BLaER1 (cell line): Measurements from ENCODE around the gene CRNKL1.

Experiments
- H3K27ac ChIP-seq: shearing (Covaris generic); formaldehyde crosslinking; 2 replicates; pipeline ENCODE4 v1.8.1; 2022
- H3K27me3 ChIP-seq: shearing (Covaris generic); formaldehyde crosslinking; 2 replicates; pipeline ENCODE4 v1.8.1; 2022
- H3K36me3 ChIP-seq: shearing (Covaris generic); formaldehyde crosslinking; 2 replicates; pipeline ENCODE4 v1.8.1; 2022
- H3K4me1 ChIP-seq: shearing (Covaris generic); formaldehyde crosslinking; 2 replicates; pipeline ENCODE4 v1.8.1; 2022
- H3K4me2 ChIP-seq: shearing (Covaris generic); formaldehyde crosslinking; 2 replicates; pipeline ENCODE4 v1.8.1; 2022
- H3K4me3 ChIP-seq: shearing (Covaris generic); formaldehyde crosslinking; 2 replicates; pipeline ENCODE4 v1.8.1; 2022
- H3K9ac ChIP-seq: shearing (Covaris generic); formaldehyde crosslinking; 2 replicates; pipeline ENCODE4 v1.8.1; 2022
- H3K9me3 ChIP-seq: shearing (Covaris generic); formaldehyde crosslinking; 2 replicates; pipeline ENCODE4 v1.8.1; 2022
- H4K20me1 ChIP-seq: shearing (Covaris generic); formaldehyde crosslinking; 2 replicates; pipeline ENCODE4 v1.8.1; 2022
- Cebpa-rat ChIP-seq: shearing (Covaris generic); IDR thresholded peaks from 2 replicates; pipeline ENCODE4 v1.8.1; 2022

CRNKL1 gene

DNA sequence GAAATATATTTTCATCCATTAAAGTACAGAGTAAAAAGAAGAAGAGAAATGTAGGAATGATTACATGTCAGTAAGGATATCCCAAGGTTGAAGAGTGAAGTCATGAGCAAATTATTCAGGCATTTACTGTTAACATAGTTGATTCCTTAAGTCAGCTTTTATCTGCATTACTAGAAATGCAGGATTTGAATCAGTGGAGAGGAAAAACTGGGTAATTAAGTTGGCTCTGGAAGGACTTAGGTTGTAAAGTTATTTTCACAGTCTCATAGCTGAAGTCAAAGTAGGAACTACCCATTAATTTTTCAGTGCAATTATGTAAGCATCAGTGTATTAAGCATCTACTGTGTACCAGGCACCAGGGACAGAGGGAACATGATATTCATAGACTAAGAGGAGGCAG lies 27.3 kb downstream of the CRNKL1 start:
- Histone ChIP-seq H3K4me3 (no peak overlapping the region), H3K4me1 (peaks cover 8% of the 10 kb centered on the region), H4K20me1 (peaks cover 87% of the 10 kb centered on the region), H3K27me3 (no peaks in the 10 kb centered on the region), H3K9me3 (no peaks in the 10 kb centered on the region), H3K27ac (no peak overlapping the region), H3K4me2 (no peak overlapping the region), H3K36me3 (peaks cover 88% of the 10 kb centered on the region), H3K9ac (no peak overlapping the region)
- TF ChIP-seq Cebpa-rat = no peak

DNA sequence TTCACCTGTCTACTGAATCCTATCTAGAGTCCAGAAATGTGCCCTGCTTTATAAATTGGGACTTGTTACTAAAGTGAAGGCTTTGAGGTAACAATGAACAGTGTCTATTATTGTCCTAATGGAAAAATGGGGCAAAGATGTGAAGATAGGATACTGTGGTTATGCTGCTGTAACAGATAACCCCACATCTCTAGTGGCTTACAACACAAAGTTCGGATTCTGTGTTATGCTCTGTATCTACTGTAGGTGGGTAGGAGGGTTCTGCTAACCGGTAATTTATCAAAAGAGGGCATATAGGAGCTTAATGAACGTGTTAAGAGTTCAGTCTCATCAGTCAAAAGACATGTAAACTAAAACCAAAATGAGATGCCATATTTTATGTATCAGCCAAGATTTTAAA lies 28.9 kb downstream of the CRNKL1 start:
- TF ChIP-seq Cebpa-rat = no peak
- Histone ChIP-seq H3K9ac (no peak overlapping the region), H3K27ac (no peak overlapping the region), H3K4me3 (no peak overlapping the region), H3K9me3 (no peaks in the 10 kb centered on the region), H3K4me2 (no peak overlapping the region), H3K27me3 (no peaks in the 10 kb centered on the region), H3K4me1 (peaks cover 24% of the 10 kb centered on the region), H4K20me1 (peaks cover 89% of the 10 kb centered on the region), H3K36me3 (peaks cover 88% of the 10 kb centered on the region)

DNA sequence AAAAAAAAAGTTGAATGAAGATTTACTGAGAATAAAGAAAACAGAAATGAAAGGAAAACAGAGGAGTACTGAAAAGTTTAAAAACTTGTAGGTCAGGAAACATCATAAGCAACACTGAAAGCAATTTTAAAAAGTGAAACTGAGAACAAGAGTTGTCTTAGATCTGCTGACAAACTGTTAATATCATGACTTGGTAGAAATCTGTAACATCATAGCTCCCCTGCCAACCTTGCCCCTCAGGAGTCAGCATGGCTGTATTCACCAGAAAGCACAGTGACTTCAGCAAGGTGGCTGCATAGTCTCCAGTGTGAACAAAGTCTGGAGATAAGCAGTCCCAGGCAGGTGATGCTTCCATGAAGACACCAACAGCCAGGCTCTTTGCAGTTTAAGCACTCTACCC lies 29.8 kb downstream of the CRNKL1 start:
- Histone ChIP-seq H4K20me1 (peaks cover 98% of the 10 kb centered on the region), H3K4me2 (no peak overlapping the region), H3K36me3 (peaks cover 81% of the 10 kb centered on the region), H3K4me3 (no peak overlapping the region), H3K9ac (no peak overlapping the region), H3K9me3 (no peaks in the 10 kb centered on the region), H3K4me1 (peaks cover 29% of the 10 kb centered on the region), H3K27me3 (no peaks in the 10 kb centered on the region), H3K27ac (no peak overlapping the region)
- no peak for TF ChIP-seq Cebpa-rat

DNA sequence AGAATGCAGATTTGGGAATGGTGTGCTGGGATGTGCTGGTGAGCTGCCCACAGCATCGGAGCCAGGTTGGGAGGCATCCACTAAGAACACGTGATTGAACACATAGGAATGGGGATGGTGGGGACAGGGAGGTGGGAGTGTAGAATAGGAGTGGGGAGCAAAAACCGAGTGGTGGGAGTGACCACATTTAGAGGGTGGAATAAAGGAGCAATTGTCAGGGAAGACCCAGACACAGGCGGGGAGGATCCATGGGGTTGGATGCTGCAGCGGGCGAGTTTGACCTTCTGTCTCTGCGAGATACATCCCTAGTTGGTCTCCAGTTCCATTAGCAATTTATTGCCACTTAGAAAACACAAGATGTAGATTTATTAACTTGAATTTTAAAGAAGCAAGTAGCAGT lies 30.4 kb downstream of the CRNKL1 start:
- Histone ChIP-seq H3K9ac (no peak overlapping the region), H3K27me3 (no peaks in the 10 kb centered on the region), H4K20me1 (peaks cover 95% of the 10 kb centered on the region), H3K36me3 (peaks cover 74% of the 10 kb centered on the region), H3K9me3 (no peaks in the 10 kb centered on the region), H3K27ac (no peak overlapping the region), H3K4me1 (peaks cover 31% of the 10 kb centered on the region), H3K4me3 (no peak overlapping the region), H3K4me2 (no peak overlapping the region)
- no peak for TF ChIP-seq Cebpa-rat

DNA sequence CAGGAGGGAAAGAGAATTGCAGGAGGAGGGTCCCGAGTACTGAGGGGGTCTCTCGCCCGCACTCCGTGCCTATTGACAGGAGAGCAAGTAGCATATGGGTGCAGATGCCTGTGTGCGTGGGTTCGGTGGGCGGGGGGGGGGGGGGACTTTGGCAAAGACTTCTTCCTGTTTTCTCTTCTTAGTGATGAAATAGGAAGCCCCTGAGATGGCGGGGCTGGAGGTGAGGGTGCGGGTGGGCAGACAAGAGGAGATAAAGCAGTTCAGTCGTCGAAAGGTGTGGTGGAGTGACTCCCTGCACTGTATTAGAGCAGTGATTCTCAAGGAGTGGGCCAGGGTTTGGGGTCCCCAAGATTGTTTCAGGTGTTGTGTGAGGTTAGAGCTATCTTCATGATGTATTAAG lies 31.4 kb downstream of the CRNKL1 start:
- Histone ChIP-seq H4K20me1 (peaks cover 86% of the 10 kb centered on the region), H3K9ac (no peak overlapping the region), H3K27ac (no peak overlapping the region), H3K4me1 (peaks cover 37% of the 10 kb centered on the region), H3K4me3 (no peak overlapping the region), H3K9me3 (no peaks in the 10 kb centered on the region), H3K4me2 (peak overlapping the region; percentile 76), H3K36me3 (peaks cover 67% of the 10 kb centered on the region), H3K27me3 (no peaks in the 10 kb centered on the region)
- no peak for TF ChIP-seq Cebpa-rat

DNA sequence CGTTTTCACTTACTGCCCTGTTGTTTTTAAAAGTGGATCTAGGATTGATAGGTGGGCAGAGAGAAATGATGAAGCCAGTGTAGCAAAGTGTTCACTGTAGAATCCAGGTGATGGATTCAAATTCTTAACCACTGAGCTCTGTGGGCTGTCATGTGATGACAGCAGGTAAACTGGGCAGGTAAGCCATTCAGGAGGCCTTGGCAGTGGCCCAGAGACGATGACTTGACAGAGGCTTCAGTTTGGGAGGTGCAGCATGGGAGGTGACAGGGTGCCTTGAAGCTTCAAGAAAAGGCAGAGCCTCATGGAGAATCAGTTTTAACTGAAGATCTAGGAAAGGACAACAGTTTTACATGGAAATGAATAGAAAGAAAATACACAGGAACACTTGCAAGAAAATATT lies 33.1 kb downstream of the CRNKL1 start:
- Histone ChIP-seq H4K20me1 (peaks cover 68% of the 10 kb centered on the region), H3K4me1 (peaks cover 43% of the 10 kb centered on the region), H3K9ac (0 out of 2 replicates have a peak overlapping the region, but pooled peaks have one; percentile 92), H3K4me2 (peak overlapping the region; percentile 76), H3K9me3 (no peaks in the 10 kb centered on the region), H3K36me3 (peaks cover 49% of the 10 kb centered on the region), H3K27me3 (no peaks in the 10 kb centered on the region), H3K27ac (no peak overlapping the region), H3K4me3 (no peak overlapping the region)
- no peak for TF ChIP-seq Cebpa-rat

DNA sequence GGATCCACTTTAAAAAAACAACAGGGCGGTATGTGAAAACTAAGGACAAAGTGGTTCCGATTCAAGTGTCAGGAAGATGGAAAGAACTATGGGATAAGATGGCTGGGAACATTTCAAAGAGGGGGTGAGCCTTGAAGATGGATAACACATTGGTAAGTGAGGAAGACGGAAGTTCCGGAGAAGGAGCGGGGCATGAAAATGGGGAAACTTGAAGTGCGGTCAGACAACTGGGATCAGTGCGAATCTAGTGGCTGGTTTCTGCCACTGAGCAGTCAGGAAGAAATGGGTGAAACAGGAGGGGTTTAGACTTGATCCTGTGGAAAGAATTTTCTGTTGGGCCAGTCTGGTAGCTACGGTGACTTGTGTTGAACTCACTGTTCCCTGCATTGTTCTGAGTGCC lies 33.9 kb downstream of the CRNKL1 start:
- Histone ChIP-seq H3K27me3 (no peaks in the 10 kb centered on the region), H4K20me1 (peaks cover 61% of the 10 kb centered on the region), H3K36me3 (peaks cover 41% of the 10 kb centered on the region), H3K27ac (no peak overlapping the region), H3K9me3 (no peaks in the 10 kb centered on the region), H3K4me3 (peak overlapping the region; percentile 94), H3K4me1 (peaks cover 43% of the 10 kb centered on the region), H3K9ac (peak overlapping the region; percentile 92; the same call in 1 of the 2 replicates), H3K4me2 (peak overlapping the region; percentile 76)
- no peak for TF ChIP-seq Cebpa-rat

DNA sequence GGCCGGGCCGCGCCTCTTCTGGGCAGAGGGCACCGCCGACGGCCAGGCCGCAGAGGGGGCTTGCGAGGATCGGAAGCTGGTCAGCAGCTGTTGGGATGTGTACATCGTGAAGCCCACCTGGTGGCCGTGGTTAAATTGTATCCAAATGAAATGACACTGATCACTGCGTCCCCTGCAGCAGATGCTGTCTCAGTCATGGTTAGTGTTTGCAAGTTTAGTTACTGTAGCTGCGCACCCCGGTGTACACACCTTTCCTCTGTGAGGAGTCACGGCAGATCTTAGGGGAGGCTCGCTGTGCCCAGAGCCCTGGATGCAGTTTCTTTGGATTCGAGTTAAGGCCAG lies 34.5 kb downstream of the CRNKL1 start:
- no peaks in the 10 kb centered on the region for H3K27me3 ChIP-seq
- TF ChIP-seq Cebpa-rat = no peak
- peak overlapping the region; percentile 89 for H3K27ac ChIP-seq

DNA sequence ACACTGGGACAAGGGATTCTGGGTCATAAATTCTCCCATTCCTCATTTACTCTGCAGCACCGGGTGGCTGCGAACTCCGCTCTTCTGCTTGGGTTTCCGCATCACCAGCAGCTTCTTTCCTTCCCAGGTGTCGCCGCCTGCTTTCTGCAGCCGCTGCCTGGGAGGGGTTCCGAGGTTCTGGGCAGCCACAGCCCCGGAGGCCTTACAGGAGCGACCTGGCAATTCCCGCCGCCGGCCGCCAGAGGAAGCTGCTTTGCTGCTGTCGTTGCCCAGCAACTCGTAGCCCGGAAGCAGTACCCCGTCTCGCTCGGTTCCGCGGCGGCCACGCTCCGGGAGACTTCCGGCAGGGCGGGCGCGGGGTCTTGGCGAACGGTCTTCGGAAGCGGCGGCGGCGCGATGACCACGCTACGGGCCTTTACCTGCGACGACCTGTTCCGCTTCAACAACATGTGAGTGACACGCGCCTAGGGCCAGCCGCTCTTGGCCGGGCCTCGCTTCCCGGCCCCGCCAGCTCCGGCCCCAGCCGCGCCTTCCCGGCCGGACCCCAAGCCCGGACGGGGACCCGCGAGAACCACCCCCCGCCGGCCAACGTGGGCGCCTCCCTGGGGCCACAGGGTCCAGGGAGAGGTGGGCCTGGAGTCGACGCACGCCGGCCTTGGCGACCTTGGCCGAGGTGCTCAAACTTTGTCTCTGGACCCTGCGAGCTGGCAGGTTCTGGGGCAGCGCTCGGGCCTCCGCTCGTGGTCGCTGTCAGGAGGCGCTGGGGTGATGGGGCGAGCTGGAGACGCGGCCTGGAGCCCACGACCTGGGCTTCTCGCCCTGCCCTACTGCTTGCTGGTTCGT lies 35.0 kb downstream of the CRNKL1 start, which contains the start of gene NAA20:
TSS of gene NAA20 (plus strand) at position 362 of the 843 bp plus-strand sequence. CDS start at position 397, 35 bp downstream.
- Histone ChIP-seq H3K36me3 (peaks cover 31% of the 10 kb centered on the region), H3K4me2 (peak within 1 kb of the TSS; percentile 76), H3K27me3 (no peaks in the 10 kb centered on the region), H3K4me1 (peaks cover 48% of the 10 kb centered on the region), H3K9me3 (no peaks in the 10 kb centered on the region), H3K4me3 (peak within 1 kb of the TSS; percentile 94), H3K27ac (peak within 1 kb of the TSS; percentile 89), H3K9ac (peak within 1 kb of the TSS; percentile 92), H4K20me1 (peaks cover 49% of the 10 kb centered on the region)
- TF ChIP-seq Cebpa-rat = no peak

More for the DNA sequence above, 34.5 kb downstream of the CRNKL1 start:
- H4K20me1 ChIP-seq = peaks cover 55% of the 10 kb centered on the region
- no peaks in the 10 kb centered on the region for H3K9me3 ChIP-seq
- peak overlapping the region; percentile 92 for H3K9ac ChIP-seq
- peak overlapping the region; percentile 76 for H3K4me2 ChIP-seq
- H3K4me3 ChIP-seq = peak overlapping the region; percentile 94
- peaks cover 43% of the 10 kb centered on the region for H3K4me1 ChIP-seq
- peaks cover 36% of the 10 kb centered on the region for H3K36me3 ChIP-seq

DNA sequence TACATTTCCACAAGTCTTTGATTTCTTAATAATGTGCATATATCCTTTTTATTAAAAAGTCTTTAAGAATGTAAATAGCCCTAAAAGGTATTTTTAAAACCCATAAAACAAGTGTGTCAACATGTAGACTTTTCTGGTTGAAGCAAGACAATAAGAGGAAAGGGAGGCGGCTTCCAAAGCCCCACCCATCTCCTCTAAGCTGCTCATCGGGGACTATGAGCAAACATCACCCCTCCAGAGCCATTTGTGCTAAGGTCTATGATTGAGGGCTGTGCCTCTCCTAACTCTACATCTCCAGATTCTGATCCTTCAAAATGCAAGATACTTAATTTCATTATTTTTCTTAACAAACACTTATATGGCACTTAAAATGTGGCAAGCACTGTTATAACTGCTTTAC lies 37.6 kb downstream of the CRNKL1 start:
- Histone ChIP-seq H3K27me3 (no peaks in the 10 kb centered on the region), H4K20me1 (peaks cover 24% of the 10 kb centered on the region), H3K36me3 (peaks cover 14% of the 10 kb centered on the region), H3K4me1 (peaks cover 62% of the 10 kb centered on the region), H3K4me3 (no peak overlapping the region), H3K9ac (no peak overlapping the region), H3K27ac (no peak overlapping the region), H3K4me2 (no peak overlapping the region), H3K9me3 (no peaks in the 10 kb centered on the region)
- no peak for TF ChIP-seq Cebpa-rat
